Activated CD4-positive, alpha-beta T cell treated with anti-CD3 and anti-CD28 coated beads, Interleukin-2, amount 10 ng/mL, durations not matched to agents 7 days and 5 days (primary cell): Measurements from ENCODE around the gene PAPPA. TPM values are rescaled to one million over a fixed set of nuclear protein-coding genes. Genes with fewer than 3 reads are reported as not detected.

Experiments used
- CTCF ChIA-PET: fragments of 350-600 bp; sonication (Branson Sonifier 250); formaldehyde crosslinking; loops from one replicate; lab custom pipeline; 2021; ENCODE audit warnings: antibody characterized with exemption; lab: Charles Lee
- POLR2A ChIA-PET: fragments of 350-600 bp; sonication (Branson Sonifier 250); formaldehyde crosslinking; loops from one replicate; lab custom pipeline; 2021; ENCODE audit warnings: antibody characterized with exemption; lab: Charles Lee
- DNase-seq: peaks from one replicate; pipeline ENCODE4 v3.0.0-alpha.2; 2020
- H3K27ac Mint-ChIP-seq: one replicate; pipeline ENCODE4 v1.8.0; 2021; ENCODE audit warnings: mild to moderate bottlenecking, moderate library complexity, mixed read lengths
- H3K27me3 Mint-ChIP-seq: one replicate; pipeline ENCODE4 v1.8.0; 2021; ENCODE audit warnings: mixed read lengths
- H3K36me3 Mint-ChIP-seq: one replicate; pipeline ENCODE4 v1.8.0; 2021; ENCODE audit warnings: low read depth, mixed read lengths
- H3K4me1 Mint-ChIP-seq: one replicate; pipeline ENCODE4 v1.8.0; 2021; ENCODE audit warnings: mixed read lengths
- H3K4me3 Mint-ChIP-seq: one replicate; pipeline ENCODE4 v1.8.0; 2021; ENCODE audit warnings: mild to moderate bottlenecking, moderate library complexity, mixed read lengths
- H3K9me3 Mint-ChIP-seq: one replicate; pipeline ENCODE4 v1.8.0; 2021; ENCODE audit warnings: mixed read lengths
- total RNA-seq, 2 experiments: library from RNA; stranded (reverse); gene quantifications; one replicate each; pipeline ENCODE4 v1.2.3, GENCODE V29; 2021

Gene PAPPA
- total RNA-seq, 2 experiments from 2014 or later, result not detected

DNA sequence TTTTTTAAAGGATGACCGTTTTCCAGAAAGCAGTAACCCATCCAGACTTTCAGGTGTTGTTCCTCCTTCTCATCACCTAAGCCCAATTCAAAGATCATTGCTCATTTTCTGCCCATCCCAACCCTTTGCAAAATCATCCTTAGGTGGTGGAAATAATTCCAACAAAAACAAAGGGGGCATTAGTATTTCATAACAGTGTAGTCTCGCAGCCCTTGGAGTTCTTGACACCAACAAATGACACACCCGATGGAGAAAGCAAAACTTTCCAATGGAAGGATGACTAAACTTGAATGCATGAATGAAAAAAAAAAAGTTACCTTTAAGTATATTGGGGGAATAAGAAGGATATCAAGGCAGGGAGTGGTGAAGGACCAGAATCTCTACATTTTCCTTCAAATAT is 117.0 kb downstream of the PAPPA start:
- CTCF ChIA-PET, result no interaction called here
- H3K27ac Mint-ChIP-seq, result no peak overlapping the region
- no peaks in the 10 kb centered on the region for H3K4me1 Mint-ChIP-seq
- no peak overlapping the region for H3K4me3 Mint-ChIP-seq
- no peaks in the 10 kb centered on the region for H3K9me3 Mint-ChIP-seq
- DNase-seq, result no peak
- POLR2A ChIA-PET, result no interaction called here
- no peaks in the 10 kb centered on the region for H3K36me3 Mint-ChIP-seq
- H3K27me3 Mint-ChIP-seq, result no peaks in the 10 kb centered on the region

DNA sequence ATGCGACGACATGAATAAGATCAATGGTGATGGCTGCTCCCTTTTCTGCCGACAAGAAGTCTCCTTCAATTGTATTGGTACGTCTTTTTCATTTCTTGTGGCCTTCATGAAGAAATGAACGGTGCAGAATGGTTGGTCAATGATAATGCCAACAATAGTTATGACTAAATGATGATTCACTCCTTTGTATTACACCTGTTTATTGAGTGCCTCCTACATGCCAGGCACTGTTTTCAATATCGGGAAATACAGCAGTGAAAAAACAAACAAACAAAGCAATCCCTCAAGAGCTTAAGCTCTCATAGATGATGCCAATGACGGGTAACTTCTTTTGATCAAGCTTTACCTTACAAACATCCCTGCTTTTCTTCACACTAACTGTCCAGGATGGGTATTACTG is 117.7 kb downstream of the PAPPA start:
- CTCF ChIA-PET, result no interaction called here
- no peaks in the 10 kb centered on the region for H3K4me1 Mint-ChIP-seq

DNA sequence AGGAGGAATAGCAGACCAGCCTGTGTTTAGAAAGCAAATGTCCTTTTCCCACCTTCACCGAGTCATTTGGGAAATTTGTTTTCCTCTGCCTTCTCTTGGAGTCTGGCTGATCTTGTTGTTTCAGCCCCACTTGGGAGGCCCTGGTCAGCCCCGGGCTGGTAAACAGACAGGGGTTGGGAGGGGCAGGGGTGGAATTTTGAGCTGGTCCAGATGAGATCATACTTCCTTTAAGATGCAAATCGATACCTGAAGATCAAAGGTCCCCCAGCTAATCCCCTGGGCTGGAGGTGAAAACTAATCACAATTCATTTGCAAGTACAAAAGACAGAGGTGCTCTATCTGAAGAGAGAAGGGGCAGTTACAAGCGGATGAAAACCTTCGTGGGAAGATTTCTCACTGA is 118.4 kb downstream of the PAPPA start:
- DNase-seq, result no peak
- no peaks in the 10 kb centered on the region for H3K27me3 Mint-ChIP-seq
- POLR2A ChIA-PET, result no interaction called here
- CTCF ChIA-PET, result no interaction called here
- no peaks in the 10 kb centered on the region for H3K9me3 Mint-ChIP-seq
- H3K27ac Mint-ChIP-seq, result no peak overlapping the region
- H3K36me3 Mint-ChIP-seq, result no peaks in the 10 kb centered on the region
- H3K4me3 Mint-ChIP-seq, result no peak overlapping the region
- no peaks in the 10 kb centered on the region for H3K4me1 Mint-ChIP-seq

More for the DNA sequence above, 117.7 kb downstream of the PAPPA start:
- no peak overlapping the region for H3K4me3 Mint-ChIP-seq
- H3K9me3 Mint-ChIP-seq, result no peaks in the 10 kb centered on the region
- no peaks in the 10 kb centered on the region for H3K27me3 Mint-ChIP-seq
- H3K36me3 Mint-ChIP-seq, result no peaks in the 10 kb centered on the region
- POLR2A ChIA-PET, result no interaction called here
- no peak for DNase-seq
- no peak overlapping the region for H3K27ac Mint-ChIP-seq

DNA sequence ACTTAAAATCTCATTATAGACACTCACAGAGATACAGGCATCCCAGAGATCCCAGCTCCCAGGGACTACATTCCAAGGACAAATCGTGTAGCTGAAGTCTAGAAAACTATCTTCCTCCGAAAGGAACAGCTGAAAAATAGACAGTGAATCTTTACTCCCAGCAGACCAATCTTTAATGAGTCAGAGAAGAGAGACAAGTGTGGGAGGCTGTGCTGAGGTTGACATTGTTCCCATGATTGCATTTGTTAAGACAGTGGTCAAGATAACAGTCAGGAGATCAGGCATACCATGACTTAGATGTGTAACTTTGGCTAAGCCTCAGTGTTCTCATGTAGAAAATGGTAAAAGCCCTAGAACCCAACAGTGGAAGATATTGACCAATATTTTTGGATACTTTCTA is 120.7 kb downstream of the PAPPA start:
- POLR2A ChIA-PET, result no interaction called here
- Mint-ChIP-seq H3K27ac (no peak overlapping the region), H3K36me3 (no peaks in the 10 kb centered on the region), H3K9me3 (no peaks in the 10 kb centered on the region), H3K27me3 (no peaks in the 10 kb centered on the region), H3K4me3 (no peak overlapping the region), H3K4me1 (no peaks in the 10 kb centered on the region)
- DNase-seq, result no peak
- CTCF ChIA-PET, result no interaction called here

DNA sequence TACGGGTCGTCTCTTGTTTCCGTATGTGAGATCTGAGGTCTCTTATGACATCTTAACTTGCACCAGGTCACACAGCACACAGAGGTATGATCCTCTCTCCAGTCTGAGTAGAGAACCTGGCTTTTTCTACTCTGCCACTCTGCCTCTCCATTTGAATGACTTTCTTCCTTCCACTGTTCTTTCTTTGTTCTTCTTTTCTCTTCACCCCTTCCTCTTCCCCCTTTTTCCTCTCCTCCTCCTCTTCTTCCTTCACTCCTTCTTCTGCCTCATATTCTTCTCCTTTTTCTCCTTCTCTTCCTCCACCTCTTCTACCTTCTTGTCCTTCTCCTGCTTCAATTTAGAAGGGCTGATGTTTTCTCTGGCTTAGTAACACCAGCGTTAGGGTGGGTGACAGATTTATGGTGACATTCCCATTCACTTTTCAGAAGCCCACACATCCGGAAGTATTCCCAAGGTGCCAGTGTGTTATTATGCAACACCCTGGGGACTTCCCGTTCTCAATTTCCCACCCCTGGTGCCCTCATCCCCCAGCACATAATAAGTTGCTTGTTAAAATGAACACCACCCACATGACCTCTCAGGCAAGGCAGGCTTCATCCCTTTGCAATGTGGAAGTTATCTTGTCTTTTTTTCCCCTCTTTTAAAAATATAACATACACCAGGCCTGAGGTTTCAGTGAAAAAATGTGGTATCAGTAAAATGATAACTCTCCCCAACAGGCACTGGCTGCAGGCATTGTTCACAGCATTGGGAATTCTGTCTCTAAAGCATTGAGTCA is 122.0 kb downstream of the PAPPA start:
- Mint-ChIP-seq H3K27me3 (no peaks in the 10 kb centered on the region), H3K27ac (no peak overlapping the region), H3K4me3 (no peak overlapping the region), H3K36me3 (no peaks in the 10 kb centered on the region), H3K4me1 (no peaks in the 10 kb centered on the region), H3K9me3 (no peaks in the 10 kb centered on the region)
- ChIA-PET CTCF (no interaction called here), POLR2A (no interaction called here)
- no peak for DNase-seq

DNA sequence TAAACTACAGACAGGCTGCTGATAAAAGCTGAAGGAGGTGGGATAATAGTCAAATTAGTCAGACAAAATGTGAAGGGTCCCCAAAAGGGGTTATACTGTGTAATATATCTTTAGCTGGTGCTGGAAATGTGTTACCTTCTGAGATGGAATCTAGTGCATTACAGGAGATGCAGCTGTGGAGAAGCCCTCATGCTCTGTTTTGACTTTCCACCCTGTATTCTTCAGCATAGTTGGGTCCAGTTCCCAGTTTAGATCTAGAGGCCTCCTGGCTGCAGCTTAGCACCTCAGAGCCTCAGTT is 122.6 kb downstream of the PAPPA start:
- POLR2A ChIA-PET, result no interaction called here
- CTCF ChIA-PET, result no interaction called here
- DNase-seq, result no peak
- no peaks in the 10 kb centered on the region for H3K27me3 Mint-ChIP-seq
- no peak overlapping the region for H3K4me3 Mint-ChIP-seq
- no peaks in the 10 kb centered on the region for H3K4me1 Mint-ChIP-seq
- H3K9me3 Mint-ChIP-seq, result no peaks in the 10 kb centered on the region
- H3K36me3 Mint-ChIP-seq, result no peaks in the 10 kb centered on the region
- H3K27ac Mint-ChIP-seq, result no peak overlapping the region

DNA sequence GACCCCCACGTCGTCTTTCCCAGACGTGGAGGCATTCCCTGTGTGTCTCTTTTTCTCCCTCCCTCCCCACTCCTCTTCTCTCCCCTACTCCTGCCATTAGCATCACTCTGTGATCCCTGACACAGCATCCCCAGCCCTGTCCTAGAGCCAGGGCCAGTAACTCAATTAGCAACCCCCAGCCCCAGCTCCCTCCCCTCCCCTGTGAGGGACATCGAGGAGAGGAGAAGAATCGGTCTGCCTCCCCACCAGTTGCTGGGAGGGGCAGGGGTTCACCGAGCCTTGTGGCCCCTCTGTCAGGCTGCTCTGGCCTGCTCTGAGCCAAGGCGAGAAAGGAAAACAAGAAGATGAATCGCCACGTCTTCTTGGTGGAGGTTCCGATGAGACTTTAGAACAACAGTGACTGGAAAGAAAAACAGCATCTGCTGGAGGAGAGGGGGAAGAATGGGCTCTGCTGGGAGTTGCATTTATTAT is 123.1 kb downstream of the PAPPA start:
- no peaks in the 10 kb centered on the region for H3K9me3 Mint-ChIP-seq
- no peak overlapping the region for H3K4me3 Mint-ChIP-seq
- POLR2A ChIA-PET, result no interaction called here
- H3K27ac Mint-ChIP-seq, result no peak overlapping the region
- H3K27me3 Mint-ChIP-seq, result no peaks in the 10 kb centered on the region
- DNase-seq, result no peak
- CTCF ChIA-PET, result no interaction called here
- no peaks in the 10 kb centered on the region for H3K4me1 Mint-ChIP-seq
- H3K36me3 Mint-ChIP-seq, result no peaks in the 10 kb centered on the region

DNA sequence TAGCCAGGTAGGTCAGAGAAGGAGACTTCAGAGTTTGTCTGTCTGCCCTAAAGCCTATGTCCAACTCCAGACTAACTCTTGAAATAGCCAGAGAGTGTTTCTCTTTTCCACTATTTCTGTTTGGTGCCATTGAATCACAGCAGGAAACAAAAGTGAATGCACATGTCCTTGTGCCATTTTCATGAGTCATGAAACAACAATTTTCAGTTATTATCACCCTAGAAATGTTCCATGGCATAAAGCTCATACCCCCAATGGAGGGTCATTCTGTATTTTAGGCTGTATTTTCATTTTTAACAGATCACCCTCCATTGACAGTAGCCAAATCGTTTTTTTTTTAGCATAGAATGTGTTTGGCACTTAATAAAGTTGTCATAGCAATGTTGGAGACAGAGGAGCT is 124.7 kb downstream of the PAPPA start:
- Mint-ChIP-seq H3K4me3 (no peak overlapping the region), H3K27ac (no peak overlapping the region), H3K27me3 (no peaks in the 10 kb centered on the region), H3K36me3 (no peaks in the 10 kb centered on the region), H3K4me1 (no peaks in the 10 kb centered on the region), H3K9me3 (no peaks in the 10 kb centered on the region)
- ChIA-PET CTCF (no interaction called here), POLR2A (no interaction called here)
- no peak for DNase-seq

DNA sequence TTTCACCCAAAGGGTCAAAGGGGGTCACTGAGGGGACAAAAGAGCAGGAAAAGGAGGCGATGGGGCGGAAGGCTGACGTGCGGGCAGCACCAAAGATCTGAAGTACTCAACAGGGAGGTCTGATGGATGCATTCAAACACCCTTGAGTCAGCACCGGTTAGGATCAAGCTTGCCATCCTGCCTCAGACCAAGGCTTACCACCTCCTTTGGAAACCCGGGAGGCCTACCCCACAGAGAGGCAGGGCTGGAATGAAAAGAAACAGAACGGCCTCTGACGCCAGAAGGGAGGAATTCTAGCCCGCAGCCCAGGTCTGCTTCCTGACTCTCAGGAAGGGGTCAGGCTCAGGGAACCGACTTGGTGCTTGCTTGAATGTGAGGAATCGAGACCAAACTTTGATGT is 125.6 kb downstream of the PAPPA start:
- Mint-ChIP-seq H3K9me3 (no peaks in the 10 kb centered on the region), H3K4me3 (no peak overlapping the region), H3K27me3 (no peaks in the 10 kb centered on the region), H3K4me1 (no peaks in the 10 kb centered on the region), H3K36me3 (no peaks in the 10 kb centered on the region), H3K27ac (no peak overlapping the region)
- ChIA-PET POLR2A (no interaction called here), CTCF (no interaction called here)
- no peak for DNase-seq

DNA sequence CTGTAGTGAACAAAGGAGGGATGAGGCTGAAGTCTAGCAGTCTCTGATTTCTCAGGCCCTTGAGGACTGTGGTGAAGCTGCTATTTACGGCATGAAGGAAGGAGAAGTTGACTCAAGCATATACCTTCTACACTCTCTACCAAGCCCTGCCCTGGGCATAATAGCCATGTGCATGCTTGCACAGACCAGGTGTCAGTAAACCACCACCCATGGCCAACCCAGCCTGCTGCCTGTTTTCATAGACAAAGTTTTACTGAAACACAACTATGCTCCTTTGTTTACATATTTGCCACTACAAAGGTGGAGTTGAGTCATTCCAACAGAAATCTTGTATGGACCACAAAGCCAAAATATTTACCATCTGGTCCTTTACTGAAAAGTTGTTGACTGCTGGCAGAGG is 126.9 kb downstream of the PAPPA start:
- no peaks in the 10 kb centered on the region for H3K27me3 Mint-ChIP-seq
- H3K4me1 Mint-ChIP-seq, result no peaks in the 10 kb centered on the region
- no peak for DNase-seq
- ChIA-PET POLR2A (no interaction called here), CTCF (no interaction called here)
- H3K27ac Mint-ChIP-seq, result no peak overlapping the region
- no peaks in the 10 kb centered on the region for H3K9me3 Mint-ChIP-seq
- H3K4me3 Mint-ChIP-seq, result no peak overlapping the region
- H3K36me3 Mint-ChIP-seq, result no peaks in the 10 kb centered on the region

DNA sequence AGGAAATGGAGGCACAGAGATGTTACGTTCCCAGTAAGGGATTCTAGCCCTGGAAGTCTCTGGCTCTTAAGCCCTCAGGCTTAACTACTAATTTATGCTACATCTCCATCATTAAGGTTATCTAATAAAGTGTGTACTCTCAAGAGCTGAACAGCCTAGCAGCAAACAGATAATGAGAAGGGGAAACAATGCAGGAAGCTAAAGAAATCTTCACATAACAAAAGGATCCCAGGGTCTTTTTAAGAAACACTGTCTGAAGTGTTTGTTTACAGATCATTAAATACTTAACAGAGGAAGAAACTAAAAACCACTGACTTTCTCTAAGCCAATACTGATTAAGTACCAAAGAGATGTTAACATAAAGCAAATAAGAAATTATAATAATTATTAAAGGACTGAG is 129.0 kb downstream of the PAPPA start:
- DNase-seq, result no peak
- Mint-ChIP-seq H3K27ac (no peak overlapping the region), H3K9me3 (no peaks in the 10 kb centered on the region), H3K4me1 (no peaks in the 10 kb centered on the region), H3K36me3 (no peaks in the 10 kb centered on the region), H3K27me3 (no peaks in the 10 kb centered on the region), H3K4me3 (no peak overlapping the region)
- ChIA-PET CTCF (no interaction called here), POLR2A (no interaction called here)

DNA sequence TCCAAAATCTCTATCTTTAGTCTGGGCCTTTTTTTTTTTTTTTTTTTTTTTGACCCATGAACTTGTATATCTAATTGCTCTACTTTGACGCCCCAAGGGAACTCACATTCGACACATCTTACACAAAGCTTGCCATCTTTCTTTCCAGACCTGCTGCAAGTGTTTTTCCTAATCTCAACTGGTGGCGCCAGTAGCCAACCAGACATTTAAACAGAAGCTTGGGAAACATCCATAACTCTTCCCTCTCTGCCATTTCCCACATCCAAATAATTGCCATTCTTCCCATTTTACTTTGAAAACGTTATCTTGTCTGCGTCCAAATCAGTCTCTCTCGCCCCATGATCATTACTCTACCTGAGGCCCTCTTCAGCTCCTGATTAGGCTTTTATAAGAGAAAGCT is 130.9 kb downstream of the PAPPA start:
- Mint-ChIP-seq H3K4me3 (no peak overlapping the region), H3K4me1 (no peaks in the 10 kb centered on the region), H3K27ac (no peak overlapping the region), H3K27me3 (no peaks in the 10 kb centered on the region), H3K36me3 (no peaks in the 10 kb centered on the region), H3K9me3 (no peaks in the 10 kb centered on the region)
- DNase-seq, result no peak
- CTCF ChIA-PET, result no interaction called here
- POLR2A ChIA-PET, result no interaction called here

DNA sequence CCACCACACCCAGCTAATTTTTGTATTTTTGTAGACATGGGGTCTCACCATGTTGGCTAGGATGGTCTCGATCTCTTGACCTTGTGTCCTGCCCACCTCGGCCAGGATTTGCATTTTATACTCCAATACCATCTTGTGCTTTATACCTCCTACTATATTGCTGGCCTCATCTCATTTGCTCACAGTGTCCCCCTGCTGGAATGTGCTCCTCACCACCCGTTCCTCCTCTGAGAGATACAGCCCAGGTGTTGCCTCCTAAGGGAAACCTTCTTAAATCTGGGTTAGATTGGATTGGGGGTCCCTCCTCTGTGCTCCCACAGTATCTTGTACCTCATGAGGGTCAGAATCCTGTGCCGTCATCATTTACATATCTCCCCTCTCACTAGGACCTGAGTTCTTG is 131.7 kb downstream of the PAPPA start:
- no peaks in the 10 kb centered on the region for H3K9me3 Mint-ChIP-seq
- no peaks in the 10 kb centered on the region for H3K27me3 Mint-ChIP-seq
- DNase-seq, result no peak
- H3K27ac Mint-ChIP-seq, result no peak overlapping the region
- ChIA-PET CTCF (no interaction called here), POLR2A (no interaction called here)
- no peaks in the 10 kb centered on the region for H3K4me1 Mint-ChIP-seq
- H3K36me3 Mint-ChIP-seq, result no peaks in the 10 kb centered on the region
- no peak overlapping the region for H3K4me3 Mint-ChIP-seq

DNA sequence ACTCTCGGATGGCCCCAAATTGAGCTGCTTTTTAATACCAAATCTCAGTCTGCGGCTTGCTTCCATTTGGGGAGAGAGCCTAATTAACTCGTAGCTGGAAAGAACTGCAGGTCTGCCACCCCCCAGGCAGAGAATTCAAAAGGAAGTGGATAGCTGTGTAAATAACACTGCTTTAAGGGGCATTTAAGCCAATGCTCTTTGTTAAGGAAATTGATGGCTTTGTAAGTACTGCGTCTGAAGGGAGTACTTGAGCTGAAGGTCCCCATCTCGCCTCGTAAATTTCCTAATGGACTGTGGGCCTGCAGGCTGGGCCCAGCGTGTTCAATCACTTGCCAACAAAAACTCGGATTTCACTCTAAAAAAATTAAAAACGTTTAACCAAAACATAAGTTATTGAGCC is 132.7 kb downstream of the PAPPA start:
- CTCF ChIA-PET, result no interaction called here
- Mint-ChIP-seq H3K4me1 (no peaks in the 10 kb centered on the region), H3K27me3 (no peaks in the 10 kb centered on the region), H3K4me3 (no peak overlapping the region), H3K9me3 (no peaks in the 10 kb centered on the region), H3K27ac (no peak overlapping the region), H3K36me3 (no peaks in the 10 kb centered on the region)
- DNase-seq, result no peak
- POLR2A ChIA-PET, result no interaction called here
